Midbrain (tissue), 1 donor: ENCODE results near the gene SIGLEC11.
"Not testable (repeated sequence)": the region's sequence is repeated elsewhere in the genome, so short reads cannot be mapped to it uniquely, and the experiment has no call there.

Source experiments
- DNase-seq: peaks from one replicate; lab custom pipeline; 2025; lab: John Stamatoyannopoulos, UW

Gene SIGLEC11

DNA sequence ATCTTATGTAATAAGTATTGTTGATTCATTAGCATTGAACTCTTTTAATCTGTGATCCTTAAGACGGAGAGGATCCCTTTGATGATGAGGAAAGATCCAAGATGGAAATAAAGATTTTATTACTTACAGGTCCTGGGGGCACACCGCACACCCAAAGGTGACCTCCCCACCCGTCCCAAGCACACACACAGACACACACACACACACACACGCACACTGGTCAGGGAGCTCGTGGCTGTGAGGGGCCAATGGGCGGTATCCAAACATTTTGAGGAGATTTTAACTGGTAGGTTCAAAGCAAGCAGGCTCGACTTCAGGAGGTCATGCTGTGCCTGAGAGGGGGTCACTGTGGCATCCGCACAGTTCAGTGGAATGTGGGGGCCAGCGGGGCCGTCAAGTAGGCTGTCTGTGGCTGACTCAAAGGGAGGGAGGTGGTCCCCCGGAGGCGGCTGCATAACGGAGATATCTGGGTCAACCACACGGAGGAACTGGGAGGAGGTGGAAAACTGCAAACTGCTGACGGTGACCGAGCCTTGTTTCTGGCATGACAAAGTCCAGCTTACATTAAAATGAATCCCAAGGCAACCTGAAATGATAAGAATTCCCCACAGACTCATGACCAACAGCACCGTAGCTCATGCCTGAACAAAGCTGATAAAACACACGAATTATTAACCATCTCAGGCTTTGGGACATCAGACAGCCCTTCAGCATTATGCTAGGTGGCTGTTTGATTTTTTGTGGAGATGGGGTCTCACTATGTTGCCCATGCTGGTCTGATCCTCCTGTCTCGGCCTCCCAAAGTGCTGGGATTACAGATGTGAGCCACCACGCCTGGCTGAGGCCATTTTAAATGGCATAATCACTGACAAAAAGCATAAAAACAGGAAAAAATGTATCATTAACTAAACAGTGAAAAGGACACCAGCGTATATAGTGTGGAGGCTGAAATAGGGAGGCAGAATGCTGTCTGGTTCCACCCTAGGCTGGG, 20.9 kb upstream of the SIGLEC11 start:
- DNase-seq: no peak

GRCh38 chr19:49978324-49978723, 17.4 kb upstream of the SIGLEC11 start:
- DNase-seq: no peak

- DNase-seq: no peak
These were observed 16.9 kb upstream of the SIGLEC11 start for GRCh38 chr19:49977881-49978280.

DNA sequence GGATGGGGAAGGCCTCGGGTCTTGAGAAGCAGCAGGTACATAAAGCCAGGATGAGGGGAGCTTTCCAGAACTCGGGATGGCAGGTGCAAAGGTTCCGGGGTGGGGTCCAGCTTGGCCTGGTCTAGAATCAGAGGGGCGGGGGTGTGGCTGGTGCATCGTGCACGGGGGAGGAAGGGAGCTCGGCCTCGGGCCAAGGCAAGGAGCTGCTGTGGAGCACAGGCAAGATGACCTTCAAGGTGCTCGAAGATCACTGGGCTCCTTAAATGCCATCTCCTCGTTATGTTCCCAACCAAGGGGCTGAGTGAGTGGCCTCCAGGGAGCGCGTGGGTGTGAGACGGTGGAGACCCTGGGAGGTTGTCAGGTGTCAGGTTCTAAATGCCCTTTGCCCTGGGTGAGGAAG, 16.1 kb upstream of the SIGLEC11 start:
- no peak for DNase-seq

GRCh38 chr19:49976496-49976895, 15.5 kb upstream of the SIGLEC11 start:
- DNase-seq: no peak

GRCh38 chr19:49975051-49975450, 14.1 kb upstream of the SIGLEC11 start:
- DNase-seq: no peak

DNA sequence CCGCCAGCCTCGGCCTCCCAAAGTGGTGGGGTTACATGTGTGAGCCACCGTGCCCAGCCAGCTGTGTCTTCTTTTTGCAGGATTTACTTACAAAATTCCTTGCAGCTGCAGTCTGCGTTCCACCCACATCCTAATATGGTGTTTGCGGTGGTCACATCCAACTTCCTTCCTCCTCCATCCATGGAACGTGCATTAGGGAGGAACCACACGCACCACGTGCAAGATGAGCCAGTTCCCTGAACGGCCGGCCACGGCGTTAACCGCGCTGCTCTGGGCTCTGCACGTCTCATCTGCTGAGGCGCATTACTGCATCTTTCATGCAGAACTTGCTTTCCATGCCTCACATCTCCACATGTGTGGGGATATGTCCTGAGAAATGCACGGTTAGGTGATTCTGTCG, 13.0 kb upstream of the SIGLEC11 start:
- DNase-seq: no peak

DNA sequence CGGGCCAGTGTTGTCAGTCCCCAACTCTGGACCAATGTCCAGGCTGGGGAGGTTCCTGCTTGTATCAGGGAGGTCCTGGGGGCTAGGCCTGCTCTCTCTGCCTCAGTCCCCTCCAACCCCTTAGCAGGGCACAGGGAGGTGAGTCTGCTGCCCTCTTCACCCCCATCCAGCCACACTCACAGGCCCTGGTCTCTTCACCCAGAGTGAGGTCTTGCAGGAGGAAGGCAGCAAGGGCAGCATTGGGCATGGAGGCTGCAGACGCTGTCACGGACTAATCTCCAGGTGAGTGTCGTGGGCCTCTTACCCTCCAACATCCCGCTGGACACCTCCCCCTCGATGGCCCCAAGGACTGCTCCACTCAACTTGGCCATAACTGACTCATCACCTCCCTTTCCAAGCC, 11.9 kb upstream of the SIGLEC11 start:
- DNase-seq: no peak

DNA sequence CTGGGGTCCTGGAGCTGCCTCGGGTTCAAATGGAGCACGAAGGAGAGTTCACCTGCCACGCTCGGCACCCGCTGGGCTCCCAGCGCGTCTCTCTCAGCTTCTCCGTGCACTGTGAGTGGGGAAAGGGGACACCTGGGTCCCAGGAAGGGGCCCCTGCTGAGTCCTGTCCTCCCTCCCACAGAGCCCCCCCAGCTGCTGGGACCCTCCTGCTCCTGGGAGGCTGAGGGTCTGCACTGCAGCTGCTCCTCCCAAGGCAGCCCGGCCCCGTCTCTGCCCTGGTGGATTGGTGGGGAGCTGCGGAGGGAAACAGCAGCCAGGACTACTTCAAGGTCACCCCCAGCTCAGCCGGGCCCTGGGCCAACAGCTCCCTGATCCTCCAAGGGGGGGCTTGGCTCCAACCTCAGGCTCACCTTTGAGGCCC, 11.0 kb upstream of the SIGLEC11 start:
- DNase-seq: no peak

DNA sequence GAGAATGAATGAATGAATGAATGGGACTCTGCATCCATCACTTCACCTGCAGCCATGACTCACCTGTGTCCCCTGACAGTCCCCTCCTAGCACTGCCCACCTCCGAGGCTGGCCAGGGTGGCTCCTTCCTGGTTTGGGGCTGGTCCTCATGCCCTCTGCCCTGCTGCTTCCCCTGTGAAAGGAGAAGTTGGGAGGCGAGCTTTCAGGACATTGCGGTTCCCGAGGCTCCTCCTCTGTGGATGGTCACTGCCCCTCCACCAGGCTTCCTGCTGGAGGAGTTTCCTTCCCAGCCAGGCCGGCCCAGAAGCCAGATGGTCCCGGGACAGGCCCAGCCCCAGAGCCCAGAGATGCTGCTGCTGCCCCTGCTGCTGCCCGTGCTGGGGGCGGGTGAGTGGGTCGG, 8.4 kb upstream of the SIGLEC11 start:
- DNase-seq: not testable (repeated sequence)

GRCh38 chr19:49968279-49968922, 7.4 kb upstream of the SIGLEC11 start:
- DNase-seq: no peak

- DNase-seq: not testable (repeated sequence)
These were observed 1.1 kb downstream of the SIGLEC11 start for GRCh38 chr19:49959892-49960291.

DNA sequence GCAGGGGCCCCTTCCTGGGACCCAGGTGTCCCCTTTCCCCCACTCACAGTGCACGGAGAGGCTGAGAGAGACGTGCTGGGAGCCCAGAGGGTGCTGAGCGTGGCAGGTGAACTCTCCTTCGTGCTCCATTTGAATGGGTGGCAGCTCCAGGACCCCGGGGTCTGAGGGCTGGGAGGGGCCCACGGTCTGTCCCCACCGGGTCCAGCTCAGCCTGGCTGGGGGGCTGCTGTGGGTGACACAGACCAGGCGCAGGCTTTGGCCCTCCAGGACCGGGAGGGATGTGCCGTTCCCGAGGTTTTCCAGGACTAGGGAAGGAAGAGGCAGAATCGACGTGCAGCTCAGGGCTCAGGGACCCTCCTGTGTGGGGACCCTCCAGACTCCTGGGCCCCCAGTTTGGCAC, 2.4 kb downstream of the SIGLEC11 start:
- DNase-seq: not testable (repeated sequence)

GRCh38 chr19:49958144-49958543, 2.8 kb downstream of the SIGLEC11 start:
- not testable (repeated sequence) for DNase-seq

DNA sequence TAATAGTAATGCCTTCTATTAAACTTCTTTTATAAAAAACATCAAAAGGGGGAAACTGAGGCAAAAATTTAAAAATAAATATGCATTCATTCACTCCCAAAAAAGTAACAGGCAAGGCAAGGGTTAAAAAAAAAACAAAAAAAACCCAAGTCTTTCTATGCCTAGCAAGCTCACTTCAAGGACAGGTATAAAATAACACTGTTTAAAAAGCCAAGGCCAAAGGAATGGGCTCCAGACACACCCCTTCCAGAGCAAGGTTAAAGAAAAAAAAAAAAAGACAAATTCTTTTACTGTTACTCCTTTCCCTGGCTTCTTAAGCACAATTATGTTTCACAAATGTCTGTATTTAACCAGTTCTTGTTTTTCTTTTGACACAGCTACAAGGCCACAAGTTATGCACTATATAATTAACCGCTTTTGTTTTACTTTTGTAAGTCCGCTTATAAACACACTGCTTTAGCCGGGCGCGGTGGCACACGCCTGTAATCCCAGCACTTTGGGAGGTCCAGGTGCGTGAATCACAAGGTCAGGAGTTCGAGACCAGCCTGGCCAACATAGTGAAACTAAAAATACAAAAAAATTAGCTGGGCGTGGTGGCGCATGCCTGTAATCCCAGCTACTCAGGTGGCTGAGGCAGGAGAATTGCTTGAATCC, 3.6 kb downstream of the SIGLEC11 start:
- DNase-seq: no peak

- DNase-seq: no peak
These were observed 4.9 kb downstream of the SIGLEC11 start for GRCh38 chr19:49956115-49956495.

DNA sequence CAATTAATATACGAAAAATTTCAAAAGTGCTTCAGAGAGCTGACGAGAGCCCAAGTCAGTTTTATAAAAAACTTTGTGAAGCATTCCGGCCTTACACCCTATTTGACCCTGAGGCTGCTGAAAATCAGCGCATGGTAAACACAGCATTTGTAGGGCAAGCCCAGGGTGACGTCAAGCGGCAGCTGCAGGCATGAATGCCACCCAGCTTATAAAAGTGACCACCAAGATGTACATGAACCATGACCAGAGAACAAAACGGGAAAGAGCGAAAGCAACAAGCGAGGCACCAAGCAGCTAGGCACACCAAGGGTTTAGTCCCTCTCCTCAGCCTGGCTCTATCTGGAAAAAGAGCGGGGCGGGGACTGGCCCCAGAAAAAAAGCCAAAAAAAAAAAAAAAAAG, 6.0 kb downstream of the SIGLEC11 start:
- no peak for DNase-seq

GRCh38 chr19:49954092-49954829, 6.7 kb downstream of the SIGLEC11 start:
- DNase-seq: no peak

DNA sequence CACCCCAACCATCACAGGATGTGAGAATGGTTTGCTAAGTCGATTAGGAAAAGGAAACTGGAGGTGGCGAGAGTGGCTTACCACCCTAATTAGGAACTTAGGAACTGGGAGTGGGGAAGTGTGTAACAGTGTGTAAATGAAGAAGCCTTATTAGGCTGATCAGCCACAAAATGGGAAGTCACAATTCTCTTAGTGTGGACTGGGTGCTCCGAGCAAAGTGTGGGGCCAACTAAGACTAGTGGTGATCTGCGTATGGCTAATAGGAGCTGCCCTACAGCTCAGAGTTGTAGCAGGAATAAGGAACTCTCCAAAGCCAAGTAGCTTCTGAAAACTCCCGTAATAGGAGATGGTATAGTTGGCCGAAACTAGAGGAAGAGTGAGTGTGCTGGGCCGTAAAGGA, 7.6 kb downstream of the SIGLEC11 start:
- DNase-seq: no peak

DNA sequence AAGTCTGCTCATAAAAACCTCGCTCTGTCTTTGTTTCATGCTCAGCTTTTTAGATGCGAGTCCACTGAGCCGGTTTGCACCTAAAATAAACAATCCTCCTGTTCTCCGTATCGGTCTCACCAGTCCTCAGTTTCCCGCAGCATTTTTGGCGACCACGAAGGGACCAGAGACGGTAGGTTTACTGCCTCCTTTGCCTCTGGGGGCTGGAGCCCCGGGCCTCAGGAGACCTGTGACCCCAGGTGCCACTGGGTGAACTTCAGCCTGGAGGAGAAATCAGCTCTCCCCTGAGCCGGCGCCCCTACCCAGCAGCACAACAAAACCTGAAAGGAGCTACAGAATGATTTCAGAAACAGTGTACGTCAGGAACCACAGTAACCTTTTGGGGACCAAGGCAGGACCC, 8.1 kb downstream of the SIGLEC11 start:
- no peak for DNase-seq

DNA sequence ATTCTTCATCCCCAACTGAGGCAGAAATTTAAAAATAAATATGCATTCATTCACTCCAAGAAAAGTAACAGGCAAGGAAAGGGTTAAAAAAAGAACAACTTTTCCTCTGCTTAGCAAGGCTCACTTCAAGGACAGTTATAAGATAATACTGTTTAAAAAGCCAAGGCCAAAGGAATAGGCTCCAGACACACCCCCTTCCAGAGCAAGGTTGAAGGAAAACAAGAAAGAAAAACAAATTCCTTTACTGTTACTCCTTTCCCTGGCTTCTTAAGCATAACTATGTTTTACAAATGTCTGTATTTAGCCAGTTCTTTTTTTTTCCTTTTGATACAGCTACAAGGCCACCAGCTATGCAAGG, 8.5 kb downstream of the SIGLEC11 start:
- no peak for DNase-seq

GRCh38 chr19:49951806-49952478, 9.0 kb downstream of the SIGLEC11 start:
- no peak for DNase-seq
